GM23248 (cell line): ENCODE results near the gene FRMD3. TPM values are rescaled to one million over a fixed set of nuclear protein-coding genes. Genes with fewer than 3 reads are reported as not detected.

ENCODE experiments used
- DNase-seq: peaks from one replicate; pipeline ENCODE4 v3.0.0-alpha.2; 2015
- H2AFZ ChIP-seq: fragments of 200-600 bp; sonication (generic); 2 replicates; pipeline ENCODE4 v1.6.1; 2016; ENCODE audit warnings: antibody characterized with exemption
- H3F3A ChIP-seq: fragments of 200-600 bp; sonication (generic); 2 replicates; pipeline ENCODE4 v1.6.1; 2016; ENCODE audit warnings: mild to moderate bottlenecking, antibody characterized with exemption, mixed run types; ENCODE audit not compliant: insufficient read depth
- H3K27ac ChIP-seq: fragments of 200-600 bp; sonication (generic); 2 replicates; pipeline ENCODE4 v1.5.1; 2016; ENCODE audit warnings: mild to moderate bottlenecking
- H3K27me3 ChIP-seq: fragments of 200-600 bp; sonication (generic); replicated peaks from 2 replicates; pipeline ENCODE4 v1.6.1; 2016; ENCODE audit warnings: mild to moderate bottlenecking; ENCODE audit not compliant: insufficient read depth
- H3K36me3 ChIP-seq: fragments of 200-600 bp; sonication (generic); 2 replicates; pipeline ENCODE4 v1.6.1; 2016; ENCODE audit warnings: low read depth, mild to moderate bottlenecking
- H3K4me1 ChIP-seq: fragments of 200-600 bp; sonication (generic); 2 replicates; pipeline ENCODE4 v1.6.1; 2016; ENCODE audit warnings: mild to moderate bottlenecking; ENCODE audit not compliant: insufficient read depth
- H3K4me2 ChIP-seq: fragments of 200-600 bp; sonication (generic); one replicate; pipeline ENCODE4 v1.6.1; 2016; ENCODE audit warnings: mild to moderate bottlenecking; ENCODE audit not compliant: unreplicated experiment
- H3K4me3 ChIP-seq: fragments of 200-600 bp; sonication (generic); 2 replicates; pipeline ENCODE4 v1.5.1; 2016; ENCODE audit warnings: mild to moderate bottlenecking
- H3K79me2 ChIP-seq: fragments of 200-600 bp; sonication (generic); 2 replicates; pipeline ENCODE4 v1.6.1; 2016; ENCODE audit warnings: mild to moderate bottlenecking; ENCODE audit not compliant: insufficient read depth
- H3K9ac ChIP-seq: fragments of 200-600 bp; sonication (generic); 2 replicates; pipeline ENCODE4 v1.6.1; 2016; ENCODE audit warnings: mild to moderate bottlenecking
- H3K9me2 ChIP-seq: fragments of 200-600 bp; sonication (generic); 2 replicates; pipeline ENCODE4 v1.6.1; 2016; ENCODE audit warnings: mixed run types, mild to moderate bottlenecking, moderate library complexity; ENCODE audit not compliant: insufficient read depth
- H3K9me3 ChIP-seq: fragments of 200-600 bp; sonication (generic); one replicate; pipeline ENCODE4 v1.6.1; 2017; ENCODE audit warnings: low read depth
- H4K20me1 ChIP-seq: fragments of 200-600 bp; sonication (generic); 2 replicates; pipeline ENCODE4 v1.6.0; 2016; ENCODE audit not compliant: insufficient read depth
- EZH2 ChIP-seq: fragments of 200-600 bp; sonication (generic); IDR thresholded peaks from 2 replicates; pipeline ENCODE4 v1.6.1; 2018; ENCODE audit warnings: antibody characterized with exemption, mild to moderate bottlenecking; ENCODE audit not compliant: insufficient read depth, poor library complexity, severe bottlenecking
- EZH2phosphoT487 ChIP-seq: fragments of 200-600 bp; sonication (generic); IDR thresholded peaks from 2 replicates; pipeline ENCODE4 v1.6.1; 2018; ENCODE audit warnings: antibody characterized with exemption, moderate library complexity, mild to moderate bottlenecking, low read depth; ENCODE audit not compliant: insufficient read depth
- WGBS, 2 experiments: methylation state at CpG; one replicate each; pipeline ENCODE4 v1.1.6; 2015 to 2017; ENCODE audit warnings: low lambda C conversion rate in 2 of 2, low coverage in 1 of 2; ENCODE audit errors: missing lambda C conversion rate in 2 of 2; 5-methylcytosine and 5-hydroxymethylcytosine counted together
- in situ Hi-C: fragments of 300-500 bp; cut with MboI; formaldehyde crosslinking; loops from 2 replicates; pipeline ENCODE4 v1.15.0; 2020
- polyA plus RNA-seq: library from polyadenylated mRNA; unstranded; fragments of >200 nt; fragmentation: Nextera tagmentation; extraction: Ambion mirVana; gene quantifications from 2 replicates; pipeline ENCODE4 v1.2.1, GENCODE V29; 2016
- total RNA-seq: library from RNA; depleted of rRNA; stranded (reverse); fragments of >200 nt; shearing (Covaris generic); gene quantifications from 2 replicates; pipeline ENCODE4 v1.2.3, GENCODE V29; 2014

FRMD3 gene
- total and polyA plus RNA-seq, 2 experiments from 2014 or later: 0.32 to 0.66 TPM

DNA sequence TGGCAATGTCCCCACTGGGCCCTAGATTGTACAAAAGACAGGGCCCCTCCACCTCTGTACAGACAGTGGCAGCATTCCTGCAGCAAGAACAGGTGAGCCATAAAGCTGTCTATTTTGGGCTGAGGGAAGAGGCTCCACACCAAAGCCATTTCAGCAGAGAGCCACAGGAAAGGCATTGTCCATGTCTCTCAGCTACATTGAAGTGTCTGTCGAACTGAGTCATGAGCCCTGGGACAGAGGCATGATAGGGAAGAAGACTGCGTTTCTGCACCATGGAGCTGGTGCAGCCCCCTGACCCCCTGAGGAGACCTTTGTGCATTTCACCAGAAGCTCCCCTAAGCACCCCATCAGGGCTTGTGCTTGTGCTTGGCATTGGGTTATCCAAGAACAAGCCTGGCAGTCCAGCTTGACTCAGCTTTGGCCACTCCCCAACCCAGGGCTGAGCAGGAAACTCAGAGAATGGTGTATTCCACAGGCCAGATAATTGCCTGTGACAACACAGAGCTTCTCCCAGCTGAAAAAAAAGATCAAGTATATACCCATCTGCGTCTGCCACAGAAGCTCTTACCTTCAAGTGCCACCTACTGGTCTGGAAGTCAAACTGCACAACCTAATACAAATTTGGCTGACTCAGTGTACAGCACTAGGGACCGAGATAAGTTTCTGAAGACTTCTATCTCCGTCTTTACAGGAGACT is 5.9 kb upstream of the FRMD3 start:
- Histone ChIP-seq H3F3A (no peaks in the 10 kb centered on the region), H4K20me1 (no peaks in the 10 kb centered on the region), H3K79me2 (no peaks in the 10 kb centered on the region), H3K4me2 (no peak overlapping the region), H2AFZ (0 out of 2 replicates have a peak overlapping the region, but pooled peaks have one; percentile 39), H3K27ac (no peak overlapping the region), H3K9me3 (no peaks in the 10 kb centered on the region), H3K9ac (no peak overlapping the region), H3K9me2 (no peaks in the 10 kb centered on the region), H3K27me3 (no peaks in the 10 kb centered on the region), H3K4me3 (no peak overlapping the region), H3K4me1 (no peaks in the 10 kb centered on the region), H3K36me3 (no peaks in the 10 kb centered on the region)
- 42 to 48% methylated on average over 5 of the region's 5 CpGs for whole genome bisulfite sequencing, 2 experiments
- in situ Hi-C loops: no loop called here
- no peak for TF ChIP-seq EZH2
- no peak for TF ChIP-seq EZH2phosphoT487
- peak; percentile 89 for DNase-seq

GRCh38 chr9:83538890-83539238 is 663 bp upstream of the FRMD3 start:
- no peak for TF ChIP-seq EZH2phosphoT487
- TF ChIP-seq EZH2: no peak
- H3K9ac ChIP-seq: peak overlapping the region; percentile 39; the same call in 1 of the 2 replicates
- no peak for DNase-seq
- H4K20me1 ChIP-seq: no peaks in the 10 kb centered on the region
- no peaks in the 10 kb centered on the region for H3F3A ChIP-seq
- in situ Hi-C loops: loop anchor here (10.0 kb wide), 1 partner anchor 204 kb away; no protein-coding TSS in a partner anchor
- no peaks in the 10 kb centered on the region for H3K9me3 ChIP-seq
- no peaks in the 10 kb centered on the region for H3K9me2 ChIP-seq
- no peaks in the 10 kb centered on the region for H3K79me2 ChIP-seq
- no peak overlapping the region for H3K27ac ChIP-seq
- peak overlapping the region; percentile 80 for H2AFZ ChIP-seq
- H3K36me3 ChIP-seq: no peaks in the 10 kb centered on the region
- no peaks in the 10 kb centered on the region for H3K4me1 ChIP-seq
- H3K4me2 ChIP-seq: peak overlapping the region; percentile 59
- 0 out of 2 replicates have a peak, but pooled peaks cover 3% of the 10 kb centered on the region for H3K27me3 ChIP-seq
- WGBS, 2 experiments: 38 to 40% methylated on average over 6 of the region's 6 CpGs
- H3K4me3 ChIP-seq: peak overlapping the region; percentile 67

GRCh38 chr9:83537331-83538171 is 650 bp downstream of the FRMD3 start:
- peak overlapping the region; percentile 59 for H3K4me2 ChIP-seq
- H3K4me3 ChIP-seq: peak overlapping the region; percentile 67
- no peak for TF ChIP-seq EZH2phosphoT487
- TF ChIP-seq EZH2: no peak
- no peak overlapping the region for H3K27ac ChIP-seq
- no peaks in the 10 kb centered on the region for H3K4me1 ChIP-seq
- 4 to 5% methylated on average over 60 to 62 of the region's 63 CpGs for WGBS, 2 experiments
- in situ Hi-C loops: loop anchor here (10.0 kb wide), 1 partner anchor 203 kb away; no protein-coding TSS in a partner anchor
- H3F3A ChIP-seq: no peaks in the 10 kb centered on the region
- peak overlapping the region; percentile 39; the same call in 1 of the 2 replicates for H3K9ac ChIP-seq
- no peaks in the 10 kb centered on the region for H3K36me3 ChIP-seq
- no peaks in the 10 kb centered on the region for H3K9me3 ChIP-seq
- no peaks in the 10 kb centered on the region for H3K79me2 ChIP-seq
- H4K20me1 ChIP-seq: no peaks in the 10 kb centered on the region
- no peaks in the 10 kb centered on the region for H3K9me2 ChIP-seq
- 0 out of 2 replicates have a peak, but pooled peaks cover 3% of the 10 kb centered on the region for H3K27me3 ChIP-seq
- DNase-seq: peak; percentile 27
- H2AFZ ChIP-seq: peak overlapping the region; percentile 80

GRCh38 chr9:83536332-83536731 is 1.9 kb downstream of the FRMD3 start:
- in situ Hi-C loops: loop anchor here (10.0 kb wide), 1 partner anchor 202 kb away; no protein-coding TSS in a partner anchor
- WGBS, 2 experiments: 96 to 100% methylated on average over 1 of the region's 1 CpG
- Histone ChIP-seq H3K9me2 (no peaks in the 10 kb centered on the region), H3K4me2 (no peak overlapping the region), H2AFZ (no peak overlapping the region), H3K79me2 (no peaks in the 10 kb centered on the region), H3K9me3 (no peaks in the 10 kb centered on the region), H3K4me1 (no peaks in the 10 kb centered on the region), H3K9ac (no peak overlapping the region), H3K36me3 (no peaks in the 10 kb centered on the region), H3K27me3 (0 out of 2 replicates have a peak, but pooled peaks cover 3% of the 10 kb centered on the region), H3K4me3 (no peak overlapping the region), H3K27ac (no peak overlapping the region), H4K20me1 (no peaks in the 10 kb centered on the region), H3F3A (no peaks in the 10 kb centered on the region)
- no peak for DNase-seq
- TF ChIP-seq EZH2phosphoT487 (no peak), EZH2 (no peak)
